ENCODE results near the gene KIAA1586.
A peak's percentile ranks its signal among the peaks of the same experiment; 100 is the strongest.
"Not testable (repeated sequence)": the region's sequence is repeated elsewhere in the genome, so short reads cannot be mapped to it uniquely, and the experiment has no call there.

The KIAA1586 gene

GRCh38 chr6:57046332-57047256 is at the start of gene KIAA1586:
TSS of gene KIAA1586 (plus strand) at chr6:57046693. CDS start at chr6:57046756, 63 bp downstream.
- peak; percentile 55 to 72 (median 61) for DNase-seq (ENCODE audit: low read depth in 2 of 3, low spot score in 2 of 3)

- no peak for DNase-seq (ENCODE audit: low read depth in 2 of 3, low spot score in 2 of 3)
Observed at GRCh38 chr6:56999049-56999448, 47.4 kb upstream of the KIAA1586 start.

- DNase-seq (ENCODE audit: low read depth in 2 of 3, low spot score in 2 of 3): not testable (repeated sequence)
Observed at GRCh38 chr6:56999748-57000147, 46.7 kb upstream of the KIAA1586 start.

GRCh38 chr6:57002197-57002596 is 44.3 kb upstream of the KIAA1586 start:
- no peak for DNase-seq (ENCODE audit: low read depth in 2 of 3, low spot score in 2 of 3)

- no peak for DNase-seq (ENCODE audit: low read depth in 2 of 3, low spot score in 2 of 3)
Observed at GRCh38 chr6:57004292-57004691, 42.2 kb upstream of the KIAA1586 start.

GRCh38 chr6:57006101-57006500 is 40.4 kb upstream of the KIAA1586 start:
- no peak for DNase-seq (ENCODE audit: low read depth in 2 of 3, low spot score in 2 of 3)

GRCh38 chr6:57008069-57008468 is 38.4 kb upstream of the KIAA1586 start:
- DNase-seq (ENCODE audit: low read depth in 2 of 3, low spot score in 2 of 3): not testable (repeated sequence)

GRCh38 chr6:57013521-57013926 is 33.0 kb upstream of the KIAA1586 start:
- no peak for DNase-seq (ENCODE audit: low read depth in 2 of 3, low spot score in 2 of 3)

- DNase-seq (ENCODE audit: low read depth in 2 of 3, low spot score in 2 of 3): no peak
Observed at GRCh38 chr6:57017069-57017468, 29.4 kb upstream of the KIAA1586 start.

GRCh38 chr6:57017841-57018240 is 28.7 kb upstream of the KIAA1586 start:
- DNase-seq (ENCODE audit: low read depth in 2 of 3, low spot score in 2 of 3): no peak

GRCh38 chr6:57019434-57019833 is 27.1 kb upstream of the KIAA1586 start:
- no peak for DNase-seq (ENCODE audit: low read depth in 2 of 3, low spot score in 2 of 3)

GRCh38 chr6:57021086-57021720 is 25.3 kb upstream of the KIAA1586 start:
- DNase-seq (ENCODE audit: low read depth in 2 of 3, low spot score in 2 of 3): no peak

GRCh38 chr6:57024321-57024720 is 22.2 kb upstream of the KIAA1586 start:
- no peak for DNase-seq (ENCODE audit: low read depth in 2 of 3, low spot score in 2 of 3)

GRCh38 chr6:57024775-57025174 is 21.7 kb upstream of the KIAA1586 start:
- no peak for DNase-seq (ENCODE audit: low read depth in 2 of 3, low spot score in 2 of 3)

GRCh38 chr6:57026001-57026400 is 20.5 kb upstream of the KIAA1586 start:
- no peak for DNase-seq (ENCODE audit: low read depth in 2 of 3, low spot score in 2 of 3)

- no peak for DNase-seq (ENCODE audit: low read depth in 2 of 3, low spot score in 2 of 3)
Observed at GRCh38 chr6:57027301-57027700, 19.2 kb upstream of the KIAA1586 start.

- DNase-seq (ENCODE audit: low read depth in 2 of 3, low spot score in 2 of 3): no peak
Observed at GRCh38 chr6:57029213-57029612, 17.3 kb upstream of the KIAA1586 start.

- DNase-seq (ENCODE audit: low read depth in 2 of 3, low spot score in 2 of 3): no peak
Observed at GRCh38 chr6:57033228-57033627, 13.3 kb upstream of the KIAA1586 start.

- DNase-seq (ENCODE audit: low read depth in 2 of 3, low spot score in 2 of 3): no peak
Observed at GRCh38 chr6:57035549-57035948, 10.9 kb upstream of the KIAA1586 start.

- no peak for DNase-seq (ENCODE audit: low read depth in 2 of 3, low spot score in 2 of 3)
Observed at GRCh38 chr6:57038906-57039305, 7.6 kb upstream of the KIAA1586 start.

GRCh38 chr6:57040011-57040410 is 6.5 kb upstream of the KIAA1586 start:
- DNase-seq (ENCODE audit: low read depth in 2 of 3, low spot score in 2 of 3): no peak

- DNase-seq (ENCODE audit: low read depth in 2 of 3, low spot score in 2 of 3): not testable (repeated sequence)
Observed at GRCh38 chr6:57044061-57044460, 2.4 kb upstream of the KIAA1586 start.

All from activated CD8-positive, alpha-beta memory T cell treated with anti-CD3 and anti-CD28 coated beads for 48 hours (primary cell).